K562 (cell line): ENCODE data around the gene ZNF467. TPM values are rescaled to one million over a fixed set of nuclear protein-coding genes. Genes with fewer than 3 reads are reported as not detected.
A peak's percentile ranks its signal among the peaks of the same experiment; 100 is the strongest.

Source experiments
- ATF1 ChIP-seq, 2 experiments: fragments of 450-650 bp in 1 of 2; IDR thresholded peaks; 2 replicates each; pipeline ENCODE4 v1.6.1; 2016; ENCODE audit warnings: missing compliant biosample characterization in 1 of 2, missing genetic modification characterization in 1 of 2
- BHLHE40 ChIP-seq: IDR thresholded peaks from 2 replicates; pipeline ENCODE4 v1.6.1; 2011; ENCODE audit warnings: low read length, improper control_type of control experiment
- ESRRA ChIP-seq: fragments of 450-650 bp; IDR thresholded peaks from 2 replicates; pipeline ENCODE4 v1.6.1; 2014; ENCODE audit warnings: low read depth, mild to moderate bottlenecking, moderate library complexity, borderline replicate concordance
- FOSL1 ChIP-seq: fragments of 200-800 bp; sonication (Bioruptor generic); conservative IDR thresholded peaks from 2 replicates; pipeline ENCODE4 v1.6.1; 2016; ENCODE audit warnings: missing genetic modification characterization, missing compliant biosample characterization
- GATA2 ChIP-seq: sonication (generic); formaldehyde crosslinking; IDR thresholded peaks from 2 replicates; pipeline ENCODE4 v1.4.0; 2020; ENCODE audit warnings: mild to moderate bottlenecking, missing genetic modification reagents
- GTF2A2 ChIP-seq: IDR thresholded peaks from 2 replicates; pipeline ENCODE4 v1.6.1; 2016; ENCODE audit warnings: mild to moderate bottlenecking, missing genetic modification characterization, missing compliant biosample characterization
- HDAC2 ChIP-seq: fragments of 450-650 bp; IDR thresholded peaks from 2 replicates; pipeline ENCODE4 v1.6.1; 2016; ENCODE audit warnings: mild to moderate bottlenecking
- PML ChIP-seq: IDR thresholded peaks from 2 replicates; pipeline ENCODE4 v1.6.1; 2012; ENCODE audit warnings: low read length, inconsistent platforms
- POLR2B ChIP-seq: fragments of 450-650 bp; IDR thresholded peaks from 2 replicates; pipeline ENCODE4 v1.6.1; 2018; ENCODE audit warnings: low read depth; ENCODE audit not compliant: partially characterized antibody
- RCOR1 ChIP-seq, 2 experiments: IDR thresholded peaks; 2 replicates each; pipeline ENCODE4 v1.6.1; 2012; ENCODE audit warnings: low read depth in 2 of 2, low read length in 2 of 2, borderline replicate concordance in 1 of 2, improper control_type of control experiment in 1 of 2
- SAFB2 ChIP-seq: fragments of 200-400 bp; formaldehyde crosslinking; IDR thresholded peaks from 2 replicates; pipeline ENCODE4 v1.6.1; 2018; ENCODE audit warnings: borderline replicate concordance, low read length, low read depth, moderate library complexity; ENCODE audit not compliant: severe bottlenecking
- SREBF1 ChIP-seq: fragments of 150-350 bp; IDR thresholded peaks from 2 replicates; pipeline ENCODE4 v1.6.1; 2014; ENCODE audit warnings: antibody characterized with exemption, low read depth, low read length, borderline replicate concordance
- TOE1 ChIP-seq, 2 experiments: fragments of 450-650 bp in 1 of 2; sonication (generic) in 1 of 2; formaldehyde crosslinking in 1 of 2; IDR thresholded peaks; 2 replicates each; pipeline versions ENCODE4 v1.7.1 to v1.8.0; 2016 to 2022; ENCODE audit warnings: borderline replicate concordance in 2 of 2, mild to moderate bottlenecking in 2 of 2, antibody characterized with exemption in 1 of 2, inconsistent platforms in 1 of 2, low read depth in 1 of 2, missing genetic modification reagents in 1 of 2, moderate library complexity in 1 of 2
- polyA plus RNA-seq, 8 experiments: library from polyadenylated mRNA; depleted of rRNA in 4 of 8; stranded (reverse) in 5 of 8; unstranded in 3 of 8; fragments of >200 nt; fragmentation: Nextera tagmentation in 2 of 8; fragmentation: Illumina TruSeq in 1 of 8; extraction: Ambion mirVana in 2 of 8; extraction: Trizol in 1 of 8; gene quantifications; 2 replicates each; pipeline versions ENCODE4 v1.2.1 to v1.2.3, GENCODE V29; 2011 to 2014; ENCODE audit warnings: inconsistent platforms in 1 of 8, missing spikeins in 1 of 8
- total RNA-seq, 7 experiments: library from RNA; depleted of rRNA in 6 of 7; stranded (reverse); fragments of >200 nt in 6 of 7; fragmentation: Illumina TruSeq in 2 of 7; extraction: Trizol in 2 of 7; gene quantifications; 2 replicates each; pipeline versions ENCODE4 v1.2.1 to v1.2.3, GENCODE V29; 2011 to 2021; ENCODE audit warnings: low replicate concordance in 1 of 7
- TF ChIP-seq, protein P1 (sequence below): fragments of 450-650 bp; IDR thresholded peaks from 2 replicates; pipeline ENCODE4 v1.6.1; 2016; ENCODE audit warnings: antibody characterized with exemption
- TF ChIP-seq, protein P2 (sequence below): fragments of 250-450 bp; sonication (Bioruptor Pico); IDR thresholded peaks from 2 replicates; pipeline ENCODE4 v1.9.0; 2021; ENCODE audit warnings: mild to moderate bottlenecking, inconsistent platforms
- TF ChIP-seq, protein P3 (sequence below): fragments of 450-650 bp; formaldehyde crosslinking; IDR thresholded peaks from 2 replicates; pipeline ENCODE4 v1.4.0; 2022; ENCODE audit warnings: missing genetic modification characterization
- TF ChIP-seq, protein P4 (sequence below), 2 experiments: fragments of 250-450 bp in 1 of 2; fragments of 450-650 bp in 1 of 2; sonication (Bioruptor Pico) in 1 of 2; IDR thresholded peaks; 2 replicates each; pipeline versions ENCODE4 v1.6.1 to v1.8.0; 2016 to 2021; ENCODE audit warnings: mild to moderate bottlenecking in 2 of 2, moderate library complexity in 2 of 2, missing compliant biosample characterization in 1 of 2, missing genetic modification characterization in 1 of 2

ZNF467 gene
- total and polyA plus RNA-seq, 9 of the 15 experiments (the other 6 are each of a cell fraction or from before 2014, with no cell fraction given) = 0.32 to 14.2 (median 1.7) TPM

DNA sequence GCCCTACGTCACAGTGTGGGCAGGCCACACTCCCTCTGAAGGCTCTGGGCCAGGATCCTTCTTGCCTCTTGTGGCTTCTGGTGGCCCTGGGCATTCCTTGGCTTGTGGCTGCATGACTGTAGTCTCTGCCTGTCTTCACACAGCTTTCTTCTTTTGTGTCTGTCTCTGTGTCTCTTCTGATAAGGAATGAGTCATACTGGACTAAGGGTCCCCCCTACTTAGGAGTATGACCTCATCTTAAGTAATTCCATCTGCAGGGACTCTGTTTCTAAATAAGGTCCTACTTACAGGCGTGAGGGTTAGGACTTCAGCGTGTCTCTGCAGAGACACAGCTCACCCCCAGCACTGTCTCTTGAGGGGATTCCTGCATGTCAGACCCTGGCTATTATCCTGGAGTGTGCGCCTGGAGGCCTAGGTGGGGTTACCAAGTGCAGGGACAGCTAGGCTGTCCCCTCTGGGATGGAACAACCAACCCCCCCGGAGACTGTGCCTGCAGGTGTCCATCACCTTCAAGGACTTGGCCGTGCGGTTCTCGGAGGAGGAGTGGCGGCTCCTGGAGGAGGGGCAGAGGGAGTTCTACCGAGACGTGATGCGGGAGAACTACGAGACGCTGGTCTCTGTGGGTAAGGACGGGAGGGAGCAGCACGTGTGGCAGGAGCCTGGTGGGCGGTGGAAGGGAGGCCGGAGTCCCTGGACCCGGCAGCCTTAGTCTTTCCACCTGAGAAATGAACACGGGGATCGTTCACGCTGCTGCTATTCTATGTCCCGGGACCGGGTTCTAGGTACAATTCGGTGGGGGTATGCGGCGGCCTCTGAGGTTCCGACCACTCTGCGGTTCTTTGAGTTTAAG lies 54.1 kb downstream of the ZNF467 start (continued):
- peak; percentile 91 for TF ChIP-seq ESRRA
- TF ChIP-seq, protein P1, sequence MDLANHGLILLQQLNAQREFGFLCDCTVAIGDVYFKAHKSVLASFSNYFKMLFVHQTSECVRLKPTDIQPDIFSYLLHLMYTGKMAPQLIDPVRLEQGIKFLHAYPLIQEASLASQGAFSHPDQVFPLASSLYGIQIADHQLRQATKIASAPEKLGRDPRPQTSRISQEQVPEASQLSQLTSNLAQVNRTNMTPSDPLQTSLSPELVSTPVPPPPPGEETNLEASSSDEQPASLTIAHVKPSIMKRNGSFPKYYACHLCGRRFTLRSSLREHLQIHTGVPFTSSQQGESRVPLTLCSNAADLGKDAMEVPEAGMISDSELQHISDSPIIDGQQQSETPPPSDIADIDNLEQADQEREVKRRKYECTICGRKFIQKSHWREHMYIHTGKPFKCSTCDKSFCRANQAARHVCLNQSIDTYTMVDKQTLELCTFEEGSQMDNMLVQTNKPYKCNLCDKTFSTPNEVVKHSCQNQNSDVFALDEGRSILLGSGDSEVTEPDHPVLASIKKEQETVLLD = peak; percentile 84; the same call in 1 of the 2 replicates
- TF ChIP-seq PML = peak; percentile 65; the same call in 1 of the 2 replicates
- peak; percentile 82 for TF ChIP-seq TOE1 (IDR thresholded peaks at IDR 0.05; ENCODE audit: borderline replicate concordance)
- TF ChIP-seq TOE1 (CRISPR knock-in tag; IDR thresholded peaks at IDR 0.05; ENCODE audit: borderline replicate concordance, low read depth) = no peak
- TF ChIP-seq RCOR1 (IDR thresholded peaks at IDR 0.05; ENCODE audit: borderline replicate concordance in 1 of 2, low read depth in 2 of 2, low read length in 2 of 2) = peak in 1 of 2 experiments; percentile 98; a peak in 3 of 4 replicates
- no peak for TF ChIP-seq GTF2A2 (tag)
- peak; percentile 82 for TF ChIP-seq GATA2 (CRISPR knock-in tag)
- peak; percentile 64 for TF ChIP-seq BHLHE40
- TF ChIP-seq HDAC2 = peak; percentile 94
- no peak for TF ChIP-seq ATF1 (CRISPR knock-in tag; IDR thresholded peaks at IDR 0.05)
- peak; percentile 88 for TF ChIP-seq ATF1 (tag; IDR thresholded peaks at IDR 0.05)
- TF ChIP-seq, protein P2, sequence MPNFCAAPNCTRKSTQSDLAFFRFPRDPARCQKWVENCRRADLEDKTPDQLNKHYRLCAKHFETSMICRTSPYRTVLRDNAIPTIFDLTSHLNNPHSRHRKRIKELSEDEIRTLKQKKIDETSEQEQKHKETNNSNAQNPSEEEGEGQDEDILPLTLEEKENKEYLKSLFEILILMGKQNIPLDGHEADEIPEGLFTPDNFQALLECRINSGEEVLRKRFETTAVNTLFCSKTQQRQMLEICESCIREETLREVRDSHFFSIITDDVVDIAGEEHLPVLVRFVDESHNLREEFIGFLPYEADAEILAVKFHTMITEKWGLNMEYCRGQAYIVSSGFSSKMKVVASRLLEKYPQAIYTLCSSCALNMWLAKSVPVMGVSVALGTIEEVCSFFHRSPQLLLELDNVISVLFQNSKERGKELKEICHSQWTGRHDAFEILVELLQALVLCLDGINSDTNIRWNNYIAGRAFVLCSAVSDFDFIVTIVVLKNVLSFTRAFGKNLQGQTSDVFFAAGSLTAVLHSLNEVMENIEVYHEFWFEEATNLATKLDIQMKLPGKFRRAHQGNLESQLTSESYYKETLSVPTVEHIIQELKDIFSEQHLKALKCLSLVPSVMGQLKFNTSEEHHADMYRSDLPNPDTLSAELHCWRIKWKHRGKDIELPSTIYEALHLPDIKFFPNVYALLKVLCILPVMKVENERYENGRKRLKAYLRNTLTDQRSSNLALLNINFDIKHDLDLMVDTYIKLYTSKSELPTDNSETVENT (CRISPR knock-in tag) = 0 out of 2 replicates have a peak, but pooled peaks have one; percentile 11
- 0 out of 2 replicates have a peak, but pooled peaks have one; percentile 14 for TF ChIP-seq SREBF1
- TF ChIP-seq, protein P3, sequence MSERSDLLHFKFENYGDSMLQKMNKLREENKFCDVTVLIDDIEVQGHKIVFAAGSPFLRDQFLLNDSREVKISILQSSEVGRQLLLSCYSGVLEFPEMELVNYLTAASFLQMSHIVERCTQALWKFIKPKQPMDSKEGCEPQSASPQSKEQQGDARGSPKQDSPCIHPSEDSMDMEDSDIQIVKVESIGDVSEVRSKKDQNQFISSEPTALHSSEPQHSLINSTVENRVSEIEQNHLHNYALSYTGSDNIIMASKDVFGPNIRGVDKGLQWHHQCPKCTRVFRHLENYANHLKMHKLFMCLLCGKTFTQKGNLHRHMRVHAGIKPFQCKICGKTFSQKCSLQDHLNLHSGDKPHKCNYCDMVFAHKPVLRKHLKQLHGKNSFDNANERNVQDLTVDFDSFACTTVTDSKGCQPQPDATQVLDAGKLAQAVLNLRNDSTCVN (CRISPR knock-in tag) = no peak
- TF ChIP-seq, protein P4, sequence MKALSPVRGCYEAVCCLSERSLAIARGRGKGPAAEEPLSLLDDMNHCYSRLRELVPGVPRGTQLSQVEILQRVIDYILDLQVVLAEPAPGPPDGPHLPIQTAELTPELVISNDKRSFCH (CRISPR knock-in tag; IDR thresholded peaks at IDR 0.05) = no peak
- TF ChIP-seq, protein P4 (tag; IDR thresholded peaks at IDR 0.05) = peak; percentile 72; the same call in 1 of the 2 replicates
- TF ChIP-seq SAFB2 = no peak
- peak; percentile 100 for TF ChIP-seq FOSL1
- no peak for TF ChIP-seq POLR2B
